Smooth muscle cell (in vitro differentiated cells): ENCODE results near the gene KRT86. TPM values are rescaled to one million over a fixed set of nuclear protein-coding genes. Genes with fewer than 3 reads are reported as not detected.
"Not testable (repeated sequence)": the region's sequence is repeated elsewhere in the genome, so short reads cannot be mapped to it uniquely, and the experiment has no call there.

Experiments
- DNase-seq: peaks from one replicate; lab custom pipeline; 2025; ENCODE audit not compliant: unreplicated experiment; lab: John Stamatoyannopoulos, UW
- H2AFZ ChIP-seq: fragments of 200-600 bp; sonication (generic); 2 replicates; pipeline ENCODE4 v1.6.0; 2016; ENCODE audit warnings: antibody characterized with exemption, low read depth, mild to moderate bottlenecking
- H3F3A ChIP-seq: fragments of 200-600 bp; sonication (generic); 2 replicates; pipeline ENCODE4 v1.6.0; 2017; ENCODE audit warnings: antibody characterized with exemption, low read depth
- H3K27ac ChIP-seq: fragments of 200-600 bp; sonication (generic); 2 replicates; pipeline ENCODE4 v1.5.1; 2016; ENCODE audit warnings: low read depth, mild to moderate bottlenecking
- H3K27me3 ChIP-seq: fragments of 200-600 bp; sonication (generic); 2 replicates; pipeline ENCODE4 v1.6.1; 2016; ENCODE audit warnings: low read depth, mild to moderate bottlenecking
- H3K36me3 ChIP-seq: fragments of 200-600 bp; sonication (generic); 2 replicates; pipeline ENCODE4 v1.5.1; 2016; ENCODE audit warnings: low read depth
- H3K4me1 ChIP-seq: fragments of 200-600 bp; sonication (generic); 2 replicates; pipeline ENCODE4 v1.5.1; 2016; ENCODE audit warnings: low read depth
- H3K4me2 ChIP-seq: fragments of 200-600 bp; sonication (generic); 2 replicates; pipeline ENCODE4 v1.6.0; 2016; ENCODE audit warnings: mild to moderate bottlenecking
- H3K4me3 ChIP-seq: fragments of 200-600 bp; sonication (generic); 2 replicates; pipeline ENCODE4 v1.5.1; 2016; ENCODE audit warnings: mild to moderate bottlenecking
- H3K79me2 ChIP-seq: fragments of 200-600 bp; sonication (generic); 2 replicates; pipeline ENCODE4 v1.6.0; 2016; ENCODE audit warnings: low read depth, mild to moderate bottlenecking
- H3K9ac ChIP-seq: fragments of 200-600 bp; sonication (generic); 2 replicates; pipeline ENCODE4 v1.6.0; 2016; ENCODE audit warnings: low read depth
- H3K9me3 ChIP-seq: fragments of 200-600 bp; sonication (generic); replicated peaks from 2 replicates; pipeline ENCODE4 v1.5.1; 2016; ENCODE audit warnings: low read depth
- H4K20me1 ChIP-seq: fragments of 200-600 bp; sonication (generic); 2 replicates; pipeline ENCODE4 v1.6.0; 2016; ENCODE audit warnings: low read depth
- WGBS: methylation state at CpG from one replicate; pipeline ENCODE4 v1.1.7; 2016; ENCODE audit warnings: low lambda C conversion rate; 5-methylcytosine and 5-hydroxymethylcytosine counted together
- polyA plus RNA-seq: library from polyadenylated mRNA; unstranded; fragments of >200 nt; fragmentation: Nextera tagmentation; extraction: Ambion mirVana; gene quantifications from 2 replicates; pipeline ENCODE4 v1.2.1, GENCODE V29; 2016
- total RNA-seq: library from RNA; depleted of rRNA; stranded (reverse); fragments of >200 nt; gene quantifications from 2 replicates; pipeline ENCODE4 v1.2.3, GENCODE V29; 2014
- TF ChIP-seq, protein P1 (sequence below): fragments of 200-600 bp; sonication (generic); IDR thresholded peaks from 2 replicates; pipeline ENCODE4 v1.5.1; 2017; ENCODE audit warnings: borderline replicate concordance, mild to moderate bottlenecking, antibody characterized with exemption; ENCODE audit not compliant: insufficient read depth, poor library complexity, severe bottlenecking

KRT86 gene
- total and polyA plus RNA-seq, 2 experiments from 2014 or later: not detected

DNA sequence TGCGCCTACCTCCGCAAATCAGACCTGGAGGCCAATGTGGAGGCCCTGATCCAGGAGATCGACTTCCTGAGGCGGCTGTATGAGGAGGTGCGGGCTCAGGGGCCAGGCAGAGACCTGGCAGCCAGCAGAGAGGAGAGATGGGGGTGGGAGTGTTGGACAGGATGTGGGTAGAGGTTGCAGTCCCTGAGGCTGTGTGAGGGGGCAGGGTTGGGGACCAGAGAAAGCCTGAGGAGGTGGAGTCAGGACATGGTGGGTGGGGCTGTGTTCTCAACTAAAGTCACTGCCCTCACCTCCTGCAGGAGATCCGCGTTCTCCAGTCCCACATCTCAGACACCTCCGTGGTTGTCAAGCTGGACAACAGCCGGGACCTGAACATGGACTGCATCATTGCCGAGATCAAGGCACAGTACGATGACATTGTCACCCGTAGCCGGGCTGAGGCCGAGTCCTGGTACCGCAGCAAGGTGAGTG, 30.5 kb downstream of the KRT86 start:
- 85% methylated on average over 15 of the region's 15 CpGs for WGBS
- not testable (repeated sequence) for H3K4me1 ChIP-seq, H3K79me2 ChIP-seq, H3K36me3 ChIP-seq, H3K4me2 ChIP-seq, H4K20me1 ChIP-seq, H3K9ac ChIP-seq, H3K9me3 ChIP-seq, H3K4me3 ChIP-seq, H2AFZ ChIP-seq, H3K27ac ChIP-seq, H3F3A ChIP-seq, DNase-seq
- H3K27me3 ChIP-seq: peaks cover 32% of the 10 kb centered on the region

DNA sequence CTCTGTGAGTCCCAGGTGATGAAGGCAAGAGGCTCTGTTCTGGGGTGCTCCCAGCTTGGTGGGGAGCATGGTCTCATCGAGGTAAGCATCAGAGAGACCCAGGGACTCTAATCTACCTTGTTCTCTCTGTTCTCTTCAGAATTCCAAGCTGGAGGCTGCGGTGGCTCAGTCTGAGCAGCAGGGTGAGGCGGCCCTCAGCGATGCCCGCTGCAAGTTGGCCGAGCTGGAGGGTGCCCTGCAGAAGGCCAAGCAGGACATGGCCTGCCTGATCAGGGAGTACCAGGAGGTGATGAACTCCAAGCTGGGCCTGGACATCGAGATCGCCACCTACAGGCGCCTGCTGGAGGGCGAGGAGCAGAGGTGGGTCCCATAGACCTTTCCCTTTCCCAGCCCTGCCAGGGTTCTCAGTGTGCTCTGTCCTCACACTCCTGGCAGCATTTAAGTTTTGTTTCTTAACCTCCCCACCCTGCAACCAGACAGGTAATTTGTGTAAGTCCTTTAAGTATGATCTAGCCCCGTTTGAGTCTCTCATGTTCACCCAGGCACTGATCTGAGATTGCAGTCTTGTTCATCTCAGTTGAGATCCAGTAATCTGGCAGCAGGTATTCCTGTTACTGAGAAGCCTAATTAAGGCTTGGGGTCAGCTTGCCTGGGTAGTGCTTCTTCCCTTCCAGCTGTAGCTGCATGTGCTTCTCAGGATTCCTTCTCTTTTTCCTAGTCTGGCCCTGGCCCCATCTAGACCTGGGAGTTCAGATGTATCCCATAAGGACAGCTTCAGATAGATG, 31.7 kb downstream of the KRT86 start:
- Histone ChIP-seq H3K27ac (no peak overlapping the region), H3K79me2 (no peaks in the 10 kb centered on the region), H3K27me3 (peaks cover 21% of the 10 kb centered on the region), H3K4me1 (peaks cover 4% of the 10 kb centered on the region), H4K20me1 (no peaks in the 10 kb centered on the region), H3K4me2 (no peak overlapping the region), H2AFZ (no peak overlapping the region), H3F3A (no peaks in the 10 kb centered on the region), H3K9me3 (no peaks in the 10 kb centered on the region), H3K9ac (no peak overlapping the region), H3K4me3 (no peak overlapping the region), H3K36me3 (no peaks in the 10 kb centered on the region)
- TF ChIP-seq, protein P1, sequence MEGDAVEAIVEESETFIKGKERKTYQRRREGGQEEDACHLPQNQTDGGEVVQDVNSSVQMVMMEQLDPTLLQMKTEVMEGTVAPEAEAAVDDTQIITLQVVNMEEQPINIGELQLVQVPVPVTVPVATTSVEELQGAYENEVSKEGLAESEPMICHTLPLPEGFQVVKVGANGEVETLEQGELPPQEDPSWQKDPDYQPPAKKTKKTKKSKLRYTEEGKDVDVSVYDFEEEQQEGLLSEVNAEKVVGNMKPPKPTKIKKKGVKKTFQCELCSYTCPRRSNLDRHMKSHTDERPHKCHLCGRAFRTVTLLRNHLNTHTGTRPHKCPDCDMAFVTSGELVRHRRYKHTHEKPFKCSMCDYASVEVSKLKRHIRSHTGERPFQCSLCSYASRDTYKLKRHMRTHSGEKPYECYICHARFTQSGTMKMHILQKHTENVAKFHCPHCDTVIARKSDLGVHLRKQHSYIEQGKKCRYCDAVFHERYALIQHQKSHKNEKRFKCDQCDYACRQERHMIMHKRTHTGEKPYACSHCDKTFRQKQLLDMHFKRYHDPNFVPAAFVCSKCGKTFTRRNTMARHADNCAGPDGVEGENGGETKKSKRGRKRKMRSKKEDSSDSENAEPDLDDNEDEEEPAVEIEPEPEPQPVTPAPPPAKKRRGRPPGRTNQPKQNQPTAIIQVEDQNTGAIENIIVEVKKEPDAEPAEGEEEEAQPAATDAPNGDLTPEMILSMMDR: peak; percentile 22
- no peak for DNase-seq
- WGBS: 60% methylated on average over 11 of the region's 11 CpGs

DNA sequence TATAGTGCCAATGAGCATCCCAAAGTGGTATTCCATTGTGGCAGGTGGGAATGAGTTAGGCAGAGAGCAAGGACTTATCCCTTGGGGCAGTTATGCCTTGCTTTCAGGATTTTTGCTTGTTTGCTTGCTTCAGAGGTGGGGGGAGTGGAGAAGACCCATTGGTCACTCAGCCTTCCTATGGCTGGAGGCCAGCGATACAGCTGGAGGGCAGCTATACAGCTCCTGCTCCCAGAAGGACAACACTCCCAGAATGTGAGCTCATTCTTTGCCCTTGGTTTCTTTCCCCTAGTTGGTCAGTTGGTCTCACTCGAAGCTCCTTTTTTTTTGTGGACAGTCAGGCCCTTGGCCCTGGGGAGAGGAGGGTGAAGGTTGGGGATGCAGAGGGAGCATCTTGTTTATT, 32.3 kb downstream of the KRT86 start:
- WGBS: 99% methylated on average over 2 of the region's 2 CpGs
- Histone ChIP-seq H3F3A (no peaks in the 10 kb centered on the region), H2AFZ (no peak overlapping the region), H3K27me3 (peaks cover 21% of the 10 kb centered on the region), H3K79me2 (no peaks in the 10 kb centered on the region), H3K4me3 (no peak overlapping the region), H3K27ac (no peak overlapping the region), H4K20me1 (no peaks in the 10 kb centered on the region), H3K9ac (no peak overlapping the region), H3K4me1 (peaks cover 4% of the 10 kb centered on the region), H3K4me2 (no peak overlapping the region), H3K36me3 (no peaks in the 10 kb centered on the region), H3K9me3 (no peaks in the 10 kb centered on the region)
- DNase-seq: no peak
- TF ChIP-seq, protein P1: no peak

DNA sequence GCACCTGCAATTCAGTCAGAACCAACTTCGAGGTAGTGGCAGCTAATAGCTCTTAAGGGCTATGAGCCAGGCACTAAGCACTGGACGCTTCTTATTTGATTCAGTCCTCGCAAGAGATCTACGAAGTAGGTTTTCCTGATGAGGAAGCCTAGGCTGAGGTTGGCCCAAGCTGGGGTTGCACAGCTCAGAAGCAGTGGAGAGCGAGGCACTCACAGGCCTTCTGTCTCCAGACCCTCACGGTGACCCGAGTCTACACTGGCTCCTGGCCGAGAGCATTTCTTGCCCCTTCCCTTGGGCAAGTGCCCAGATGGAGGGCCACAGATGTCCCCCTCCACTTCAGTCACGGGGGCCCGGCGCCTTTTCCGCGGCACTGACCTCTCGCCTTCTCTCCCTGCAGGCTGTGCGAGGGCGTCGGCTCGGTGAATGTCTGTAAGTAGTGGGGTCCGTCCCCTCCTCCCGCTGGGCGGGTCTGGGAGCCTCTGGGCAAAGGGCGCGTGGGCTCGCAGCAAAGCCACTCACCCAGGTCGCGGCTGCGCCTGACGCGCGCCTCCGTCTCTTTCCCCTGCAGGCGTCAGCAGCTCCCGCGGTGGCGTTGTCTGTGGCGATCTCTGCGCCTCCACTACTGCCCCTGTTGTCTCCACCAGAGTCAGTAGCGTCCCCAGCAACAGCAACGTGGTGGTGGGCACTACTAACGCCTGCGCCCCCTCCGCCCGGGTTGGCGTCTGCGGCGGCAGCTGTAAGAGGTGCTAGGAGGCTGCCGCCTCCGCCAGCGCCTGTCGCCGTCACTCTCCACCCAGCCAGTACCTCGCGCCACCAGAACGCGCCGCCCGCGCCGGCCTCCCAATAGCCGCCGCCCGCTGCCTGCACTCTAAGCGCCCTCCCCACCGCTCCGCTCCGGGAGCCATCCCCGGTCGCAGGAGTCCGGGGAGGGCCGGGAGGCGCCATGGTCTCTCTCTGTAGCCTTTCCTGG, 33.7 kb downstream of the KRT86 start:
- DNase-seq: peak; percentile 36
- Histone ChIP-seq H3K27ac (no peak overlapping the region), H3K9ac (peak overlapping the region; percentile 57), H3K9me3 (no peaks in the 10 kb centered on the region), H2AFZ (peak overlapping the region; percentile 67), H3K27me3 (peaks cover 30% of the 10 kb centered on the region), H3K79me2 (no peaks in the 10 kb centered on the region), H3K4me3 (peak overlapping the region; percentile 53), H3F3A (no peaks in the 10 kb centered on the region), H3K4me2 (peak overlapping the region; percentile 92), H3K4me1 (peaks cover 4% of the 10 kb centered on the region), H3K36me3 (no peaks in the 10 kb centered on the region), H4K20me1 (no peaks in the 10 kb centered on the region)
- TF ChIP-seq, protein P1: no peak
- WGBS: 13% methylated on average over 66 of the region's 71 CpGs
